Measurements from ENCODE around the gene SLX9.
A peak's percentile ranks its signal among the peaks of the same experiment; 100 is the strongest.

The SLX9 gene

DNA sequence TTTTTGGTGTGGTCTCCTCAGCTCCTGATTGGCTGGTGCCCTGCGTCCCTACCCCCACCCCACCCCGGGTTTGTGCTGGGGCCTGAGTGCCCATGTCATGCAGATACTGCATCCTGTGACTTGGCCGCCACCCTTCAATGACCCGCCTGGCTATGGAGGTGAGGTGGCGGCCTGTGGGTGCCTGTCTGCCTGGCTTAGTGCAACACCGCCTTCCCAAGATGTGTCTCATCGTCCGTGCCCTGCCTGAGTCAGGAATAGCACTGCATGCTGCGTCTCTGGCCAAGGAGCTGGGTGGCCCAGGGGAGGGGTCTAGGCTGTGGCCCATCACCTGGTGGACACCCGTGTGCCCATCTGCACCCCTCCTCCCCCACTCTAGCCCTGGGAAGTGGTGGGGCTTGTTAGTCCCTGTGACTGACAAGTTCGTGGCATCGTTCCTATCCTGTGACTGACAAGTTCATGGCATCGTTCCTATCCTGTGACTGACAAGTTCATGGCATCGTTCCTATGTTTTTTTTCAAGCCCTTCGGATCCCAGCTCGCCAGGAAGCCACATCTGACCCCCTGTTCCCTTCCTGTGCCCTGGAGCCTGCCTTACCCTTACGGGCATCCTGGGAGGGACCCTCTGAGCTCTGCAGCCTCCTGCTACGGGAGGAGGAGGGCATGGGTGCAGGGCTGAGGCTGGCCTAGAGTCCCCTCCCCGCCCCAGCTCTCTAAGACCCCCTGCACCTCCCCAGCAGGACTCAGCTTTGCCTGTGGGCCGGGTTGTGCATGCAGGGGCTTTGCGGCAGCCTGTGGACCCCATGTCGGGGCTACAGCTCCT, 7.5 kb downstream of the SLX9 start:
- no peak for DNase-seq
- TF ChIP-seq POLR2A (IDR thresholded peaks at IDR 0.05; ENCODE audit: low read length) (no peak), GATA1 (IDR thresholded peaks at IDR 0.05; ENCODE audit: low read depth, low read length) (no peak)

DNA sequence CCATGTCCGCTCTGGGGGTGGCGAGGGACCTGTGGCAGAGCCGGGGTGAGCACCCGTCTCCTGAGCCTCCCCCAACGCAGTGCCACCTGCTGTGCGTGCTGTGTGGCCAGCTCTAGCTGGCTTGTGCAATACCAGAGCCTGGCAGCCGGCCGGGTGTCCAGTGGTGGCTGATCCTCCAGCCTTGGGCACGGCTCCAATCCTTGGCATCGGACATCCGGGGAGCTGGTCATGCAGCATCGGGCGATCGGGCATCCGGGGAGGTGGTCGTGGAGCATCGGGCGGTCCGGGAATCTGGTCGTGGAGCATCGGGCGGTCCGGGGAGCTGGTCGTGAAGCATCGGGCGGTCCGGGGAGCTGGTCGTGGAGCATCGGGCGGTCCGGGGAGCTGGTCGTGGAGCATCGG, 8.1 kb downstream of the SLX9 start:
- no peak for TF ChIP-seq POLR2A (IDR thresholded peaks at IDR 0.05; ENCODE audit: low read length)
- TF ChIP-seq GATA1 (IDR thresholded peaks at IDR 0.05; ENCODE audit: low read depth, low read length), result no peak
- no peak for DNase-seq

DNA sequence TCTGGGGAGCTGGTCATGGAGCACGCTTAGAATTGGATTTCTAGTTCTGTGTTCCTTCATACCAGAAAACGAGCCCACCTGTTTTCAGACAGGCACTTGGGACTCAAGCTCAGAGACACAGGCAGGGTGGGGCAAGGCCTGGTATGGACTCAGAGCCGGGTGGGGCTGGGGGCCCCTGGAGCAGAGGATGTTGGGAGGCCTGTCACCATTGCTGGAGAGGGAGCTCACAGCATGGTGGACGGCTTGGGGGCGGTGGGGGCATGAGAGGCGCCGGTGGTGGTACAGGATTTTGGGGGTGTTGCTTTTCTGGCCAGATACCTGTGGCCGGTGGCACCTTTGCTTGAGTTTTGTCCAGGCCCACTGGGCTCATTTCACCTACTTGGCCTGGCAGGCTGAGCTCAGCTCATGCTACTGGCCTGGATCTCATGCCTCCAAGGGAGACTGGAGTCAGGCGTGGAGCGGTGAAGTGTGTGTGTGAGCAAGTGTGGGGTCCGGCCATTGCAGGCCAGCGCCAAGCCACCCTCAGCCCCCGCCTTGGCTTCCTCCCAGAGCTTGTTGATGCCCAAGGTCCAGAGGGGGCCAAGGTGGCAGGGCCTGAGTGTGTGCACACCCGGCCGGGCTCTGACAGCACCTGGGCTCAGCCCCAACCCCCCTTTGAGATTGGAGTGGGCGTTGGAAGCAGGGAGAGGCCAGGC, 8.7 kb downstream of the SLX9 start:
- no peak for TF ChIP-seq POLR2A (IDR thresholded peaks at IDR 0.05; ENCODE audit: low read length)
- no peak for TF ChIP-seq GATA1 (IDR thresholded peaks at IDR 0.05; ENCODE audit: low read depth, low read length)
- no peak for DNase-seq

DNA sequence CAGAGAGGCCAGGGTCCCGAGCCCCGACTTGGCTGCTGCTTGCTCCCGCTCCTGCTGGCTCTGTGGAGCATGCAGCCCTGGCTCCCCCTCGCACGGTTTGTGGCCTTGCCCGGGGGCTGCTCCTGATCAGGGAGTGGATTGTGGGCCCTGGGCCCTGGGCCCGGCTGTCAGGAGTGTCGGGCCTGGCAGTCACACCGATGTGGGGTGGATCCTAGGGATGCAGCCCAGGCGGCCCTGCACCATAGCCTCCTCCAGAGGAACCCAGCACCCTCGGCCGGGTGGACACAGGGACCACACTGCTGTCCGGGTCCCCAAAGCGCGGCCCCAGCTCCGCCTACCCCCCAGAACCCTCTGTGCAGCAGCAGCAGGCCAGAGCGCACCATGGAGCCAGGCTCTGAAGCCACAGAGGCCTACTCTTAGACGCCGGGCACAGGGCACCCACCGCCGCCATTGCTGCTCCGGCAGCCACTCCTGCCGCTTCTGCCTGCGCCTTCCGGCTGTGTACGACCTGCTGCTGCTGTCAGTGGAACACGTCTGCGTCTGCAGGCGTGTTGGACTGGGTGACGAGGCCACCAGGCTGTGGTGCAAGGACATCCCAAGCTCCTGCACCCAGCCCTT, 9.4 kb downstream of the SLX9 start:
- TF ChIP-seq POLR2A (IDR thresholded peaks at IDR 0.05; ENCODE audit: low read length), result no peak
- TF ChIP-seq GATA1 (IDR thresholded peaks at IDR 0.05; ENCODE audit: low read depth, low read length), result no peak
- no peak for DNase-seq

DNA sequence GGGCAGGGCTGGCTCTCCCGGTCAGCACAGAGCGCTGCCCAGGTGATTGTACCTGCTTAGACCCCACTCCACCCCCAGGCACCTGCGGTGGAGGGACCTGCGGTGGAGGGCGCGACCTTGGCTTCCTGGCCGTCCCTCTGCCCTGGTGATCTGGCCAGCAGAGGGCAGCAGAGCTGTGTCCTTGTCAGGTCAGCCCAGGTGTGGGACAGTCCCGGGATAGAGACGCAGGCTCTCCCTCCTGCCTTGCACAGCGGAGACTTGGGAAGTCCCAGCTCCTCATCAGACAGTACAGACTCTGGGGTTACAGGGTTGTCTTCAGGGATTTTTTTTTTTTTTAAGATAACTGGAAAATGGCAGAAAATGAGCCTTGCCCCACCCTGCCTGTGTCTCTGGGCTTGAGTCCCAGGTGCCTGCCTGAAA, 10.0 kb downstream of the SLX9 start:
- no peak for TF ChIP-seq POLR2A (IDR thresholded peaks at IDR 0.05; ENCODE audit: low read length)
- peak; percentile 56 to 80 for DNase-seq

DNA sequence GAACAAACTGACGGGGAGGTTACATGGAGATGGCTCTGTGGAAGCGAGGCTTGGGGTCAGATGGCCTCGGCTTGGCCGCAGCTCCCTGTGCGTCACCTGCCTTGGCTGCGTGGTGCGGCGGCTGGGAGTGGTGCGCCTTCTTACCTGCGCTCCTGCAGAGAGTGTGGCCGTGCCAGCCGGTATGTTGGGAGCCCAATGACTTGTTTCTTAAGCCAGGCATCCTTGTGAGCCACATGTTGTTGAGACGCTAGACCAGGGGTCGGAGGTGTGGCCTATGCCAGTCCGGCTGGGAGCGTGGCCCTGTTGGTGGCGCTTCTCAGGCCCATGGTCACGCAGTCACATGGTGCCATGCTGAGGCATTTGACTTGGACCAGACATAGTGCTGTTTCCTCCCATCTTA, 10.5 kb downstream of the SLX9 start:
- TF ChIP-seq GATA1 (IDR thresholded peaks at IDR 0.05; ENCODE audit: low read depth, low read length) (no peak), POLR2A (IDR thresholded peaks at IDR 0.05; ENCODE audit: low read length) (no peak)
- DNase-seq, result no peak

DNA sequence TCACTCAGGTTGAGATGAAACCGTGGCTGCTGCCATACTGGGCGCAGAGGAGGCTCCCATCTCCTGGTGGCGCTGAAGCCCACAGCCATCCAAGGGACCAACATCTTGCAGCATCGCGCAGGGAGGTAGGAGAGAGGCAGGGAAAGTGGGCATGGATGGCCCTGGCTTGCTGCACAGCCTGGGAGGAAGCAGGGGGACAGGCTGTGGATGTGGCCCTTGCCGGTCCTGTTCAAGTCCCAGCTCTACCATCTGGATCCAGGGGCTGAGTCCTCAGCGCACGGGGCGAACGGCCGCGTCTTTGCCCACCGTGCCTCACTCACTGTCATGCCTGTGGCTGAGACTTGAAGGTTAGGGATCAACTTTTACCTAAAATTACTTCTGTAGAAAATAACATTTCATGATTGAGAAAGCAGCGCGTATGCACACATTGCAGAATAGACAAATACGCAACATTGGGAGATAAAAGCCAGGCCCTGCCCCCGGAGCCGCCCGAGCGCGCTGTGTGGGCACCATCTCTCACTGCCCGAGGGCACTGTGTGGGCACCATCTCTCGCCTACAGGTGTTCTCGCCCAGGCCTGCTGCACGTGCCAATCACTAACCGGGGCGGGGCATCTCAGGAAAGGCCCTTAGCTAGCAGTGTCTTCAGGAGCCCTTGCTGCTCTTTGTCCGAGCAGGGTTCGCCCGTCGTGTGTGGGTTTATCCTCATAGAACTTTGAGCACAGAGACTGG, 11.5 kb downstream of the SLX9 start:
- TF ChIP-seq POLR2A (IDR thresholded peaks at IDR 0.05; ENCODE audit: low read length) (no peak), GATA1 (IDR thresholded peaks at IDR 0.05; ENCODE audit: low read depth, low read length) (no peak)
- DNase-seq, result no peak

DNA sequence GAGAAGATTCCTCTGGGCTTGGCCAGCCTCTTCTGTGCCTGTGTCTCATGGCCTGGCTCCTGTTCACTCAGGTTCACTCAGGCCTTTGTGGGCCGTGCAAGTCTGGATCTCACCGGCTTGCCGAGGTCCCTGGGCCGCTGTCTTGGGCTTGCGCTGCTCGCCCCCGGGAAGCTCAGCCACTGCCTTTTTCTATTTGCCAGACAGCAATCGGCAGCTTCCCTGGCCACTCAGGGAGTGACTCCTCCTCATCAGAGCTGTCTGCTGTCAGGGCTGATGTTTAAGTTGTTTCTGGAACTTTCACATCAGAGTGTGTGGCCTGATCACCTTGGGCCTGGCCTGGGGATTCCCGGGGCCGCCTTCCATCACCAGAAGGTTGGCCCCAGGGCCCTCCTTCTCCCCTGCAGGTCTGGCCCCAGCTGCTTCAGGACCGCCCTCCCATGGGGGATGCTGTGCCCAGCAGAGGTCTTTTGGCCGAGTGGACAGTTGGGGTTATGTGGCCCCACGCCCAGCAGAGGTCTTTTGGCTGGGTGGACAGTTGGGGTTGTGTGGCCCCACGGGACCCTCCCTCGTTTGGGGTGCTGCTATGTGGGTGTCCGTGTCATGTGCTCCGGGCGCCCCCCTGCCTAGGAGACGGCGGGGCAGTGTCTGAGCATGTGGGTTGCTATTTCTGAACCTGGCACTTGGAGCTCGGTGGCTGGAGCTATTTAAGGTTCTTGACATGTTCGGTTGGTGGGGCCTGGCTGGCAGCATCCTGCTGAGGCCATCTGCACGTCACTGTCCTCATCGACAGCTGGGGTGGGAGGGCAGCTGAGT, 12.5 kb downstream of the SLX9 start:
- DNase-seq, result no peak
- no peak for TF ChIP-seq POLR2A (IDR thresholded peaks at IDR 0.05; ENCODE audit: low read length)
- TF ChIP-seq GATA1 (IDR thresholded peaks at IDR 0.05; ENCODE audit: low read depth, low read length), result no peak

DNA sequence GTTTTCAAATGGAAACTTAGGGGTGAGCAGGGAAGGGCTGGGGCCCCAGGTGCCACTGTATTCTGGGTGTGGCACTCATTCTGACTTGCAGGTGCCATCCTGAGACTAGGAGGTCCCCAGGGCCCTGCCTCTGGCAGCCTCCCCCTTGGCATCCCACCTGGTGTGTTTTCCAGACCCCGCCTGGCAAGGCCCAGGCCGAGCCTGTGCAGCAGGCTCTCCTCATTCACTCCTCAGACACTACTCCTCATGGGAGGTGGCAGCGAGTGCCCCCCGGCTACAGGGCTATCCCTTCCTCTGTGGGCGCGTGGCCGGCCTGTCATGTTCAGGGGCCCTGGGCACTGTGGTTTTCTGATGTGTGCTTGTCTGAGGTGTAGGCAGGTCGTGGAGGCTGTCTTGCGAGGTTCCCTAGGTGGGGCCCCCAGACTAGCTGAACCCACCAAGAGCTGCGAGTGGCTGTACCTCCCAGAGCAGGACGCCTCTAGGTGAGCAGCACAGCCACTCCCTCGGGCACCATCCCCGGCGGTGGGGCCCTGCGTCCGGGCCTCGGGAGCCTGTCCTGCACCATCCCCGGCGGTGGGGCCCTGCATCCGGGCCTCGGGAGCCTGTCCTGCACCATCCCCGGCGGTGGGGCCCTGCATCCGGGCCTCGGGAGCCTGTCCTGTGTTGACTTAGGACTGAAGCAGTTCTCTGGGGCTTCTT, 13.2 kb downstream of the SLX9 start:
- no peak for DNase-seq
- no peak for TF ChIP-seq POLR2A (IDR thresholded peaks at IDR 0.05; ENCODE audit: low read length)
- TF ChIP-seq GATA1 (IDR thresholded peaks at IDR 0.05; ENCODE audit: low read depth, low read length), result no peak

DNA sequence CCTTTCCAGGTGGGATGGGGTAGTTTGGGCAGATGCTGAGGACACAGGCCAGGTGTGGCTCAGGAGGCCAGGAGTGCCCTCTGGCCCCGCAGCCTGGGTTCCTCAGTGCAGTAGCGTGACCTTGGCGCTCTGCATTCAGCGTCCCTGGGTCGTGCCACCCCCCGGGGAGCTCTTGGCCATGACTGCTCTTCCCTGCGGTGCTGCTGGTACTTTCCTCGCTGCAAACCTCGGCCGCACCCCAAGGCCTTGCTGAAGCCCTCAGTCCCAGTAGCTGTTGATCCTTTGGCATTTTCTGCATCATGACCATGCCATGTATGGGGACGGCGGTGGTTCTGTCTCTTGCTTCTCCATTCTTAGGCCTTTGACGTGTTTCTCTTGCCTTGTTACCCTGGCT, 13.8 kb downstream of the SLX9 start:
- no peak for DNase-seq
- TF ChIP-seq POLR2A (IDR thresholded peaks at IDR 0.05; ENCODE audit: low read length) (no peak), GATA1 (IDR thresholded peaks at IDR 0.05; ENCODE audit: low read depth, low read length) (no peak)

DNA sequence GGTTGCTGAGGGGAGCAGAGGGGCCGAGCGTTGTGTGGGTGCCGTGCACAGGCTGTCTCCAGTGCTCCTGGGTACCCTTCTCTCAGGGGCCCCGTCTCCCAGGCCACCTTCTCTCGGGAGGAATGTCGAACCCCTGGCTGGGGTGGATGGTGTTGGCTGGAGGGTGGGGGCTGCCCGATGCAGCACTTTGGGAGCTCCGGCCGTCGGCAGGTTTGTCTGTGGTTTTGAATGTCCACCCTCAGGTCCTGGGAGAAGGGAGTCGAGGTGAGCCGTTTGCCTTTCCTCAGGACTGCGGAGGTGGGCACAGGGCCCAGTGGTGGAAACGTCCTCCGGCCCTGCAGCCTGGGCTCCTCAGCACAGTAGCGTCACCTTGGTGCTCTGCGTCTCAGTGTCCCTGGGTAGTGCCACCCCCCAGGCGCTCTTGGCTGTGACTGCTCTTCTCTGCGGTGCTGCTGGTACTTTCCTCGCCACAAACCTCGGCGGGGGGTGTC, 14.5 kb downstream of the SLX9 start:
- no peak for TF ChIP-seq GATA1 (IDR thresholded peaks at IDR 0.05; ENCODE audit: low read depth, low read length)
- no peak for TF ChIP-seq POLR2A (IDR thresholded peaks at IDR 0.05; ENCODE audit: low read length)
- DNase-seq, result no peak

DNA sequence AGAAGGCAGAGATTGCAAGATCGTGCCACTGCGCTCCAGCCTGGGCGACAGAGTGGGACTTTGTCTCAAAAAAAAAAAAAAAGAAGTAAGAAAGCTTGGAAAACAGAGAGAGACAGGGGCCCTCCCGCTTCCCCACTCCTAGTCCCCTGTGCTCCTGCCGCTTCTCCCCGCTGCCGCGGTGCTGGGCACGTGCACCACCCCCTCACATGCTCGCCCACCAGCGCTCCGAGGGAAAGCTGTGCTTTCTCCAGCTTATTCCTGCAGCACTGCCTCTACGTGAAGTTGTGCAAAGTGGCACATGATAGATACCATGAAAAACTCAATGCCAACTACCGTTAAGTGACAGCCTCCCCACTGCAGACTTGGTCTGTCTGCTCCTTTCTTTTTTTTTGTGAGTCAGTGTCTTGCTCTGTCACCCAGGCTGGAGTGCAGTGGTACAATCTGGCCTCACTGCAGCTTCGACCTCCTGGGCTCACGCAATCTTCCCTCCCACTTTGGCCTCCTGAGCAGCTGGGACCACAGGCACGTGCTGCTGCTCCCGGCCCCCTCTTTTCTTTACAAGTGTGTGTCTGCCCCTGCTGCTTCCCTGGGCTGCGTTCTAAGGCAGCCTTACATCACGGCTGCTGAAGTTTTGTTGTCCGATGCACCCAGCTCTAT, 15.4 kb downstream of the SLX9 start:
- no peak for TF ChIP-seq GATA1 (IDR thresholded peaks at IDR 0.05; ENCODE audit: low read depth, low read length)
- no peak for TF ChIP-seq POLR2A (IDR thresholded peaks at IDR 0.05; ENCODE audit: low read length)
- no peak for DNase-seq

All from erythroblast (primary cell).